Cardiac fibroblast (primary cell): ENCODE results near the gene PLK2.
A peak's percentile ranks its signal among the peaks of the same experiment; 100 is the strongest.

Experiments
- DNase-seq, 2 donors: peaks; one replicate each; pipeline versions ENCODE4 v3.0.0 to v3.0.0-alpha.2; 2010; ENCODE audit warnings: low read depth in 2 of 2
- H3K4me3 ChIP-seq, 2 donors: replicated peaks in 1 of 2; 1 replicate in 1 of 2; 2 replicates in 1 of 2; pipeline ENCODE4 v1.5.1; 2011; ENCODE audit warnings: low read depth in 2 of 2, low read length in 2 of 2, mild to moderate bottlenecking in 2 of 2, moderate library complexity in 1 of 2
- CTCF ChIP-seq: IDR thresholded peaks from one replicate; pipeline ENCODE4 v1.5.1; 2011; ENCODE audit warnings: low read depth, mild to moderate bottlenecking, low read length, inconsistent platforms

Gene PLK2

GRCh38 chr5:58452566-58453258 is 7.2 kb downstream of the PLK2 start:
- TF ChIP-seq CTCF: no peak
- peak; percentile 36 to 78 for DNase-seq
- peak overlapping the region in 1 of 2 donors; percentile 92 for H3K4me3 ChIP-seq

GRCh38 chr5:58451732-58452565 is 7.9 kb downstream of the PLK2 start:
- TF ChIP-seq CTCF: no peak
- peak; percentile 41 to 78 for DNase-seq
- no peak overlapping the region for H3K4me3 ChIP-seq

GRCh38 chr5:58450811-58451629 is 8.9 kb downstream of the PLK2 start:
- H3K4me3 ChIP-seq: no peak overlapping the region
- DNase-seq: peak; percentile 39 to 78

GRCh38 chr5:58450018-58450417 is 9.9 kb downstream of the PLK2 start:
- peak in 1 of 2 donors; percentile 55 for DNase-seq
- no peak for TF ChIP-seq CTCF
- no peak overlapping the region for H3K4me3 ChIP-seq

More at GRCh38 chr5:58450811-58451629, 8.9 kb downstream of the PLK2 start:
- no peak for TF ChIP-seq CTCF

- no peak for TF ChIP-seq CTCF
- peak; percentile 6 to 53 for DNase-seq
- no peak overlapping the region for H3K4me3 ChIP-seq
These were observed 12.7 kb downstream of the PLK2 start for GRCh38 chr5:58447226-58447625.

- no peak for TF ChIP-seq CTCF
- peak in 1 of 2 donors; percentile 23 for DNase-seq
- H3K4me3 ChIP-seq: no peak overlapping the region
These were observed 13.9 kb downstream of the PLK2 start for GRCh38 chr5:58446024-58446423.
